Cardiac fibroblast (primary cell): ENCODE data around the gene SNCAIP.

Experiments
- DNase-seq, 2 donors: peaks; one replicate each; pipeline versions ENCODE4 v3.0.0 to v3.0.0-alpha.2; 2010; ENCODE audit warnings: low read depth in 2 of 2
- H3K4me3 ChIP-seq, 2 donors: replicated peaks in 1 of 2; 1 replicate in 1 of 2; 2 replicates in 1 of 2; pipeline ENCODE4 v1.5.1; 2011; ENCODE audit warnings: low read depth in 2 of 2, low read length in 2 of 2, mild to moderate bottlenecking in 2 of 2, moderate library complexity in 1 of 2
- TF ChIP-seq, protein P1 (sequence below): IDR thresholded peaks from one replicate; pipeline ENCODE4 v1.5.1; 2011; ENCODE audit warnings: low read depth, mild to moderate bottlenecking, low read length, inconsistent platforms

The SNCAIP gene

DNA sequence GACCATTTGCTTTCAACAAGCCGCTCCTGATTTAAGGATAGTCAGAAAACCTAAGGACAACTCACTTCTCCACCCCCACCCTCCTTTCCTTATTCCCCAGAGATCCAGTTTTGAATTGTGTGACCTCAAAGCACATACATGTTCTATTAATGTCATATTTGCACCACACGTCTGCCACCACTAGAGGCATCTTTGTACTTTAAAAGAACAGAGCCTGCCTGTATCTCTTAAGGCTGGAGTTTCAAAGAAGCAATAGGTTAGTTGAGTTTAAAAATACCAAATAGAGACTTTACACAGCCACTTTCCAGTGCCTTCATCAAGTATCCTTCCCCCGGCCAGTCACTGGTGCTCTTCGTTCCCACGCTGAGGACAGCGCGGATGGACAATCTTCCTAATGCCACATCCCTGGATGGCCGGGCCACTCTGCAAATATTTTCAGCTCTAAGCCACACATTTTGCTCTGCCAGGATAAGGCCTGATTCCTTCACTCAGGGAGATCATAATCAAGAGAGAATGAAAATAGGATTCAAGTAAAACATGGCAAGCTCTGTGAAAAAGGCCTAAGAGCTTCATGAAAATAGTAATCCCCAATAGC is 146.3 kb downstream of the SNCAIP start:
- DNase-seq = peak; percentile 29 to 33
- TF ChIP-seq, protein P1, sequence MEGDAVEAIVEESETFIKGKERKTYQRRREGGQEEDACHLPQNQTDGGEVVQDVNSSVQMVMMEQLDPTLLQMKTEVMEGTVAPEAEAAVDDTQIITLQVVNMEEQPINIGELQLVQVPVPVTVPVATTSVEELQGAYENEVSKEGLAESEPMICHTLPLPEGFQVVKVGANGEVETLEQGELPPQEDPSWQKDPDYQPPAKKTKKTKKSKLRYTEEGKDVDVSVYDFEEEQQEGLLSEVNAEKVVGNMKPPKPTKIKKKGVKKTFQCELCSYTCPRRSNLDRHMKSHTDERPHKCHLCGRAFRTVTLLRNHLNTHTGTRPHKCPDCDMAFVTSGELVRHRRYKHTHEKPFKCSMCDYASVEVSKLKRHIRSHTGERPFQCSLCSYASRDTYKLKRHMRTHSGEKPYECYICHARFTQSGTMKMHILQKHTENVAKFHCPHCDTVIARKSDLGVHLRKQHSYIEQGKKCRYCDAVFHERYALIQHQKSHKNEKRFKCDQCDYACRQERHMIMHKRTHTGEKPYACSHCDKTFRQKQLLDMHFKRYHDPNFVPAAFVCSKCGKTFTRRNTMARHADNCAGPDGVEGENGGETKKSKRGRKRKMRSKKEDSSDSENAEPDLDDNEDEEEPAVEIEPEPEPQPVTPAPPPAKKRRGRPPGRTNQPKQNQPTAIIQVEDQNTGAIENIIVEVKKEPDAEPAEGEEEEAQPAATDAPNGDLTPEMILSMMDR = peak; percentile 41

DNA sequence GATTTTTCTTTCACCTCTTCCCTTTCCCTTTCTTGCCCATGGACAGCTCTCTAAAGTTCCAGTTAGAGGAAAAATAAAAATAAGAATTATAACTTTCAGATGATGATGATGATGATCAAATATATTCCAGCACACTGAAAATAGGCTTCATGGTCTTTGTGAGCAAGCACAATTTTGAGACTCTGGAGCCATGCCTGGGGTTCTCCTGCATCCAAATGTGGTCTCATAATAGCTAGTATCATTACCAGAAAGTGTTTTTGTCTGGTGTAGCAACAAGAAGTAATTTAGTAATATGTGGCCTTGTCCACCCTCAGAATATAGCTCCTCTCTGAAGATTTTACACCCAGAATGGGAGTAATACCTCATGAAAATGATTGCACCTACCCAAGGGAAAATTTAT is 150.4 kb downstream of the SNCAIP start:
- TF ChIP-seq, protein P1 = no peak
- H3K4me3 ChIP-seq = no peak overlapping the region
- DNase-seq = no peak

More for the DNA sequence above, 146.3 kb downstream of the SNCAIP start:
- H3K4me3 ChIP-seq = no peak overlapping the region

DNA sequence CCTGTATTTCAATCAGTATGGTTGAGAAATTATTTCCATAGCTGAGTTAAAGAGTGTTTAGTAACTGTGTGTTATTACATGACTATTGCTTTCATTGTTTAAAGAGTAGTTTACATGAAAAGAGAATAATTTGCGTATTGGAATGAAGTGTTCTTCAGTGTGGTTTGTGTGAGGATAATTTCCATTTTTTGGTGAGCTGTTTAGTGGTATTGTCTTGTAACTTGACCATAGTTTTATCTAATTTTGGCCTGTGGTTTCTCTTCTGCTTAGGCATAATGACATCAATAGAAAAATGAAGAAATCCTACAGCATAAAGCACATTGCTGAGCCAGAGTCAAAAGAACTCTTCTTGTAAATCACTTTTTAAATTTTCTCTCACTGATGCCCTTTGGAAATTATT is 151.2 kb downstream of the SNCAIP start:
- H3K4me3 ChIP-seq = no peak overlapping the region
- TF ChIP-seq, protein P1 = no peak
- DNase-seq = peak in 1 of 2 donors; percentile 63

DNA sequence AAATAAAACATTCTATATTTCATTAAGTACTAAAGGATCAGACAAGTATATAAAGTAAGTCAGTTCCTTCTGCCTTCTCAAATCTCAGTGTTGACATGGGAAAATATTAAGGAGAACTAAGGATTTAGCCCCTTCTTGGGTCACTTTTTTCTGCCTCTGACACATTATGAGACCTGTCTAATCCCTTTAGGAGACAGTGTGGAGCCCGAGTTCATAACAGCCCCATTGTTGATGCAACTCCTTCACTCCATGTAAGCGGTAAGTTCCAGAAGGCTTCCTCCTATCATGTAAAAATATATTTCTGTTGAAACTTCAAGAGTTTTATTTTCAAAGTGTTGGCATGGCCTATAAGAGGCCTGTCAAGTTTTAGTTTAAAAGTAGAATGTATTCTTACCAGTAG is 152.2 kb downstream of the SNCAIP start:
- no peak overlapping the region for H3K4me3 ChIP-seq
- TF ChIP-seq, protein P1 = no peak
- DNase-seq = no peak

DNA sequence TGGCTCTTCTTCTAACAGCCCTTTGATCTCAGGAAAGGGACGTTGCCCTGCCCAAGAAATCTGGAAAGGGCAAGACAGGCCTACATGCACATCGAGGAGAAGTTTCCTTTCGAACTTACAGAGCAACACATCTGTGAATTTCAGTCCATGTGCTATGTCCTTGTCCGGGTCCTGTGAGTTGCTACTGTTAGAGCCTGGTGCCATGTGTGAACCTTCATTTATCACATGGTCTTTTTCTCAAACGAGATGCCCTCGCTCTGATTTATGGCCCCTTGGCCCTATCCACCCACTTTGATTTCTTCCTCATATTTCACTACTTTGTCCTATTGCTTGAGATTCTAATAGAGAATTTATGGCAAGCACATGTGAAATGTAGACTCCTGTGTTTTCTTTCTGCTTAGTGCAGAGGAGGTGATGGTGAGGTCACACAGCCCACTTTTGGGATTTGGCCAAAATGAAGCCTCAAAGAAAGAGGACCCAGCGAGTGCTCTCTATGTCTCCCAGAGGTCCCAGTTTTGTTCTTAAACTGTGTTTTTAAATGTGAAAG is 153.1 kb downstream of the SNCAIP start:
- H3K4me3 ChIP-seq = no peak overlapping the region
- TF ChIP-seq, protein P1 = no peak
- DNase-seq = no peak

DNA sequence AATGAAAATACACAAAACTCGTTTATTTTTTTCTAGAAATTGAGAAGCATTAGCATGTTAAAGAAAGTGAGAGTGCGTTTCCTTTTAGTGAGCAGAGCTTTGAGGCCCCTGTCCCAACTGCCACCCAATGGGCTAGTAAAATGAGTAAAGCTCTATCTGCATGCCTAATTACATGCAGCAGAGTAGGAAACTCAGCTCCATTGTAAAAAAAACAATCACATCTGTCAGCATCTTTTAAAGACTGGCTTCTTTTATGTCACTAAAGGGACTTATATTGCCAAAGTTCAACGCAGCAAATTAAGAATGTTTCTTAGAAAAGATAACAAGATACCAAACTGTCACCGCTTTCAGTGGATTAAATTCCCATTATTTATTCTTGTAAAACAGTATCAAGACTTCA is 154.0 kb downstream of the SNCAIP start:
- TF ChIP-seq, protein P1 = no peak
- no peak overlapping the region for H3K4me3 ChIP-seq
- DNase-seq = no peak
